HEK293 (cell line): ENCODE measurements around the gene GRAMD4.

ENCODE experiments used
- CTCF ChIA-PET: fragments of 350-600 bp; formaldehyde crosslinking; extraction: SDS; loops from one replicate; lab custom pipeline; 2021; ENCODE audit warnings: antibody characterized with exemption; lab: Yijun Ruan, JAX
- POLR2A ChIA-PET: fragments of 300-600 bp; formaldehyde crosslinking; extraction: SDS; loops from one replicate; lab custom pipeline; 2020; ENCODE audit warnings: antibody characterized with exemption, inconsistent platforms; lab: Yijun Ruan, JAX
- H3K27ac ChIP-seq: fragments of 200-500 bp; sonication (Bioruptor generic); 2 replicates; pipeline ENCODE4 v1.5.1; 2014; ENCODE audit warnings: low read depth, low read length, control low read depth, inconsistent platforms; ENCODE audit errors: extremely low read depth
- H3K36me3 ChIP-seq, 2 experiments: fragments of 200-500 bp in 1 of 2; sonication (Bioruptor generic) in 1 of 2; 1 replicate in 1 of 2; 2 replicates in 1 of 2; pipeline ENCODE4 v1.5.1; 2014 to 2017; ENCODE audit warnings: inconsistent platforms in 2 of 2, low read length in 2 of 2; ENCODE audit not compliant: control insufficient read depth in 2 of 2, insufficient read depth in 1 of 2
- H3K4me1 ChIP-seq: fragments of 200-500 bp; sonication (Bioruptor generic); 2 replicates; pipeline ENCODE4 v1.5.1; 2014; ENCODE audit warnings: mild to moderate bottlenecking, low read length, inconsistent platforms; ENCODE audit not compliant: control insufficient read depth, insufficient read depth
- H3K4me3 ChIP-seq: 2 replicates; pipeline ENCODE4 v1.5.1; 2011; ENCODE audit warnings: low read depth, mild to moderate bottlenecking, control low read depth, low read length, moderate library complexity
- H3K9me3 ChIP-seq: fragments of 200-500 bp; sonication (Bioruptor generic); 2 replicates; pipeline ENCODE4 v1.5.1; 2014; ENCODE audit warnings: low read depth, low read length, inconsistent platforms; ENCODE audit not compliant: control insufficient read depth, insufficient read depth
- GLIS1 ChIP-seq: fragments of 450-650 bp; formaldehyde crosslinking; IDR thresholded peaks from 2 replicates; pipeline ENCODE4 v1.5.1; 2016; ENCODE audit warnings: missing biosample characterization, missing genetic modification characterization
- ZBTB8A ChIP-seq: fragments of 450-650 bp; formaldehyde crosslinking; IDR thresholded peaks from 2 replicates; pipeline ENCODE4 v1.5.1; 2016; ENCODE audit warnings: missing biosample characterization, missing genetic modification characterization
- ZFP37 ChIP-seq: fragments of 450-650 bp; formaldehyde crosslinking; IDR thresholded peaks from 2 replicates; pipeline ENCODE4 v1.5.1; 2016; ENCODE audit warnings: missing biosample characterization, missing genetic modification characterization
- ZNF16 ChIP-seq: fragments of 450-650 bp; formaldehyde crosslinking; IDR thresholded peaks from 2 replicates; pipeline ENCODE4 v1.5.1; 2016; ENCODE audit warnings: low read depth, missing biosample characterization, missing genetic modification characterization
- ZNF292 ChIP-seq: fragments of 450-650 bp; formaldehyde crosslinking; IDR thresholded peaks from 2 replicates; pipeline ENCODE4 v1.5.1; 2016; ENCODE audit warnings: low read depth, missing biosample characterization, missing genetic modification characterization, borderline replicate concordance
- ZNF341 ChIP-seq: fragments of 450-650 bp; formaldehyde crosslinking; IDR thresholded peaks from 2 replicates; pipeline ENCODE4; 2016; ENCODE audit warnings: low read depth, missing biosample characterization, missing genetic modification characterization
- ZNF521 ChIP-seq: fragments of 450-650 bp; formaldehyde crosslinking; IDR thresholded peaks from 2 replicates; pipeline ENCODE4 v1.5.1; 2017; ENCODE audit warnings: missing biosample characterization, mild to moderate bottlenecking, missing genetic modification characterization
- ZNF654 ChIP-seq: fragments of 450-650 bp; formaldehyde crosslinking; IDR thresholded peaks from 2 replicates; pipeline ENCODE4 v1.5.1; 2016; ENCODE audit warnings: low read depth, missing biosample characterization, missing genetic modification characterization
- ZNF768 ChIP-seq: fragments of 450-650 bp; formaldehyde crosslinking; IDR thresholded peaks from 2 replicates; pipeline ENCODE4 v1.5.1; 2018; ENCODE audit warnings: missing biosample characterization, mild to moderate bottlenecking, missing genetic modification characterization
- ZNF776 ChIP-seq: fragments of 450-650 bp; formaldehyde crosslinking; IDR thresholded peaks from 2 replicates; pipeline ENCODE4 v1.5.0; 2017; ENCODE audit warnings: missing biosample characterization, missing genetic modification characterization, borderline replicate concordance
- TF ChIP-seq, protein P1 (sequence below): fragments of 450-650 bp; formaldehyde crosslinking; IDR thresholded peaks from 2 replicates; pipeline ENCODE4 v1.5.1; 2016; ENCODE audit warnings: missing biosample characterization, missing genetic modification characterization
- TF ChIP-seq, protein P2 (sequence below): fragments of 450-650 bp; formaldehyde crosslinking; IDR thresholded peaks from 2 replicates; pipeline ENCODE4; 2016; ENCODE audit warnings: missing biosample characterization, missing genetic modification characterization
- TF ChIP-seq, protein P3 (sequence below): fragments of 450-650 bp; formaldehyde crosslinking; IDR thresholded peaks from 2 replicates; pipeline ENCODE4 v1.5.1; 2017; ENCODE audit warnings: missing biosample characterization, mild to moderate bottlenecking, missing genetic modification characterization, moderate library complexity
- TF ChIP-seq, protein P4 (sequence below): fragments of 450-650 bp; formaldehyde crosslinking; IDR thresholded peaks from 2 replicates; pipeline ENCODE4 v1.5.1; 2016; ENCODE audit warnings: missing biosample characterization, missing genetic modification characterization

Gene GRAMD4

DNA sequence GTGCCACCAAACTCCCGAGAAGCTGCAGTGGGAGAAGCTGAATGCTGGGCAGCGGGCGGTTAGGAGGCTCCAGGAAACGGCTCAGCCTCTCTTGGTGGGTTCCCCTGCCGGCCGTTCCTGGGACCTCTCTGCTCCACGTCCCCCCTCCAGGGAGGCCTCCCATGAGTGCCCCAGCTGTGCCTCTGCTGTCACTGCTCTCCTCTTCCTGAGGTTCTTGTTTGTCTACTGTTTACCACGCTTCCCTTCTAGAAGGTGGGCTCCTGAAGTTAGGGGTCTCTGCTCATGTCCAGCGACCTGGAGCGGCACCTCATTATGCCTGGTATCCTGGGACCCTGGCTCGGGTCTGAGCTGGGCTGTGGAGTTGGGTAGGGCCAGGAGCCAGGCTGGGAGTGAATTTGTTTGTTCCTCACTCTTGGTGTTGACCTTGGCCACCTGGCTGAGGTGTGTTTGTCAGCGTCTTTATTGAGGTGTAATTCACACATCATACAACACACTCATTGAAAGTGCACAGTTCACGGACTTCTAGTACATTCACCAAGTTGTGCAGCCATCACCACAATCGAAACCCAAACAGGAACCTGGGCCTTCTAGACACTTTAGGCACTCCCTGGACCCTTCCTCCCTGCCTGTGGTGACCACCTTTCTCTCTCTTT is 37.8 kb upstream of the GRAMD4 start:
- Histone ChIP-seq H3K27ac (no peak overlapping the region), H3K9me3 (no peaks in the 10 kb centered on the region), H3K36me3 (no peaks in the 10 kb centered on the region), H3K4me1 (peaks cover 20% of the 10 kb centered on the region), H3K4me3 (no peak overlapping the region)
- TF ChIP-seq ZNF292 (tag by site-specific recombination), result no peak
- peak; percentile 55; the same call in 1 of the 2 replicates for TF ChIP-seq GLIS1 (tag by site-specific recombination)
- peak; percentile 85 for TF ChIP-seq ZNF341
- CTCF ChIA-PET, result interaction anchor here (1.8 kb wide), 1 partner anchor 19 kb away, joined by 6 read pairs; no protein-coding TSS in a partner anchor
- POLR2A ChIA-PET, result no interaction called here

DNA sequence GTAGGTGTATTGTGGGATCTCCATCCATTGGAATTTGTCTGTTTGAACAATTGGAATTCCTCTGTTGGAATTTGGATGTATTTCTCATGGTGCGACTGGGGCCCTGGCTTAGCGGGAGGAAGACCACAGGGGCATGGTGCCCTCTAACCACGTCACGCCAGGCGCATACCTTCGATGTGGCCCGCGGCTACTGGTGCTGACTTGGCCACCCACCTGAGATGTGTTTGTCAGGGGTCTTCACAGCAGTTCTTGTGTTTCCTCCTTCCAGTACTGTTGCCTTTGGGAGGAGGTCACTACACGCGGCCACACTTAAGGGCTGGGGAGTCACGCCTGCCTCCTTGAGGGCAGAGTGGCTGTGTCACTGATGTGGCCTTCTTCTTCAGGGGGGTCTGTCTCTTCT is 36.6 kb upstream of the GRAMD4 start:
- CTCF ChIA-PET, result interaction anchor here (0.7 kb wide), 1 partner anchor 742 kb away, joined by 3 read pairs; no protein-coding TSS in a partner anchor
- no peak overlapping the region for H3K27ac ChIP-seq

More for the DNA sequence above, 36.6 kb upstream of the GRAMD4 start:
- no peaks in the 10 kb centered on the region for H3K9me3 ChIP-seq
- TF ChIP-seq, protein P1, sequence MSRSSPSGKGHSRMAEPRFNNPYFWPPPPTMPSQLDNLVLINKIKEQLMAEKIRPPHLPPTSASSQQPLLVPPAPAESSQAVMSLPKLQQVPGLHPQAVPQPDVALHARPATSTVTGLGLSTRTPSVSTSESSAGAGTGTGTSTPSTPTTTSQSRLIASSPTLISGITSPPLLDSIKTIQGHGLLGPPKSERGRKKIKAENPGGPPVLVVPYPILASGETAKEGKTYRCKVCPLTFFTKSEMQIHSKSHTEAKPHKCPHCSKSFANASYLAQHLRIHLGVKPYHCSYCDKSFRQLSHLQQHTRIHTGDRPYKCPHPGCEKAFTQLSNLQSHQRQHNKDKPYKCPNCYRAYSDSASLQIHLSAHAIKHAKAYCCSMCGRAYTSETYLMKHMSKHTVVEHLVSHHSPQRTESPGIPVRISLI, result no peak
- no peak for TF ChIP-seq ZNF768 (tag by site-specific recombination)
- TF ChIP-seq, protein P2, sequence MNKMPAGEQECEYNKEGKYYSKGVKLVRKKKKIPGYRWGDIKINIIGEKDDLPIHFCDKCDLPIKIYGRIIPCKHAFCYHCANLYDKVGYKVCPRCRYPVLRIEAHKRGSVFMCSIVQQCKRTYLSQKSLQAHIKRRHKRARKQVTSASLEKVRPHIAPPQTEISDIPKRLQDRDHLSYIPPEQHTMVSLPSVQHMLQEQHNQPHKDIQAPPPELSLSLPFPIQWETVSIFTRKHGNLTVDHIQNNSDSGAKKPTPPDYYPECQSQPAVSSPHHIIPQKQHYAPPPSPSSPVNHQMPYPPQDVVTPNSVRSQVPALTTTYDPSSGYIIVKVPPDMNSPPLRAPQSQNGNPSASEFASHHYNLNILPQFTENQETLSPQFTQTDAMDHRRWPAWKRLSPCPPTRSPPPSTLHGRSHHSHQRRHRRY (tag by site-specific recombination), result no peak
- no peak for TF ChIP-seq ZFP37
- TF ChIP-seq ZNF654 (tag by site-specific recombination), result no peak
- TF ChIP-seq, protein P3, sequence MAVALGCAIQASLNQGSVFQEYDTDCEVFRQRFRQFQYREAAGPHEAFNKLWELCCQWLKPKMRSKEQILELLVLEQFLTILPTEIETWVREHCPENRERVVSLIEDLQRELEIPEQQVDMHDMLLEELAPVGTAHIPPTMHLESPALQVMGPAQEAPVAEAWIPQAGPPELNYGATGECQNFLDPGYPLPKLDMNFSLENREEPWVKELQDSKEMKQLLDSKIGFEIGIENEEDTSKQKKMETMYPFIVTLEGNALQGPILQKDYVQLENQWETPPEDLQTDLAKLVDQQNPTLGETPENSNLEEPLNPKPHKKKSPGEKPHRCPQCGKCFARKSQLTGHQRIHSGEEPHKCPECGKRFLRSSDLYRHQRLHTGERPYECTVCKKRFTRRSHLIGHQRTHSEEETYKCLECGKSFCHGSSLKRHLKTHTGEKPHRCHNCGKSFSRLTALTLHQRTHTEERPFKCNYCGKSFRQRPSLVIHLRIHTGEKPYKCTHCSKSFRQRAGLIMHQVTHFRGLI, result no peak
- no peak for TF ChIP-seq ZNF16 (tag by site-specific recombination)
- no peak for TF ChIP-seq ZNF776 (tag by site-specific recombination)
- no peak for TF ChIP-seq ZNF521 (tag by site-specific recombination)
- TF ChIP-seq, protein P4, sequence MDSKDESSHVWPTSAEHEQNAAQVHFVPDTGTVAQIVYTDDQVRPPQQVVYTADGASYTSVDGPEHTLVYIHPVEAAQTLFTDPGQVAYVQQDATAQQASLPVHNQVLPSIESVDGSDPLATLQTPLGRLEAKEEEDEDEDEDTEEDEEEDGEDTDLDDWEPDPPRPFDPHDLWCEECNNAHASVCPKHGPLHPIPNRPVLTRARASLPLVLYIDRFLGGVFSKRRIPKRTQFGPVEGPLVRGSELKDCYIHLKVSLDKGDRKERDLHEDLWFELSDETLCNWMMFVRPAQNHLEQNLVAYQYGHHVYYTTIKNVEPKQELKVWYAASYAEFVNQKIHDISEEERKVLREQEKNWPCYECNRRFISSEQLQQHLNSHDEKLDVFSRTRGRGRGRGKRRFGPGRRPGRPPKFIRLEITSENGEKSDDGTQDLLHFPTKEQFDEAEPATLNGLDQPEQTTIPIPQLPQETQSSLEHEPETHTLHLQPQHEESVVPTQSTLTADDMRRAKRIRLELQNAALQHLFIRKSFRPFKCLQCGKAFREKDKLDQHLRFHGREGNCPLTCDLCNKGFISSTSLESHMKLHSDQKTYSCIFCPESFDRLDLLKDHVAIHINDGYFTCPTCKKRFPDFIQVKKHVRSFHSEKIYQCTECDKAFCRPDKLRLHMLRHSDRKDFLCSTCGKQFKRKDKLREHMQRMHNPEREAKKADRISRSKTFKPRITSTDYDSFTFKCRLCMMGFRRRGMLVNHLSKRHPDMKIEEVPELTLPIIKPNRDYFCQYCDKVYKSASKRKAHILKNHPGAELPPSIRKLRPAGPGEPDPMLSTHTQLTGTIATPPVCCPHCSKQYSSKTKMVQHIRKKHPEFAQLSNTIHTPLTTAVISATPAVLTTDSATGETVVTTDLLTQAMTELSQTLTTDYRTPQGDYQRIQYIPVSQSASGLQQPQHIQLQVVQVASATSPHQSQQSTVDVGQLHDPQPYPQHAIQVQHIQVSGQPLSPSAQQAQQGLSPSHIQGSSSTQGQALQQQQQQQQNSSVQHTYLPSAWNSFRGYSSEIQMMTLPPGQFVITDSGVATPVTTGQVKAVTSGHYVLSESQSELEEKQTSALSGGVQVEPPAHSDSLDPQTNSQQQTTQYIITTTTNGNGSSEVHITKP (tag by site-specific recombination), result no peak
- no peak for TF ChIP-seq ZBTB8A
- TF ChIP-seq, all 188 proteins: peak for 0
- no peaks in the 10 kb centered on the region for H3K36me3 ChIP-seq
- peaks cover 17% of the 10 kb centered on the region for H3K4me1 ChIP-seq
- POLR2A ChIA-PET, result no interaction called here
- no peak overlapping the region for H3K4me3 ChIP-seq
